B cell (primary cell): ENCODE measurements around the gene DSCAML1. TPM values are rescaled to one million over a fixed set of nuclear protein-coding genes. Genes with fewer than 3 reads are reported as not detected.

Source experiments
- ATAC-seq: fragments of 200-7000 bp; cut with Tn5 transposase; one replicate; pipeline ENCODE4 v1.10.0; 2021; ENCODE audit warnings: low read depth, mild to moderate bottlenecking, moderate number of reproducible peaks, moderate library complexity
- CTCF ChIA-PET: fragments of 350-600 bp; sonication (Branson Sonifier 250); formaldehyde crosslinking; loops from one replicate; lab custom pipeline; 2021; ENCODE audit warnings: antibody characterized with exemption, inconsistent platforms; lab: Charles Lee
- POLR2A ChIA-PET: fragments of 350-600 bp; sonication (Branson Sonifier 250); formaldehyde crosslinking; loops from one replicate; lab custom pipeline; 2021; ENCODE audit warnings: antibody characterized with exemption; lab: Charles Lee
- DNase-seq: peaks from one replicate; pipeline ENCODE4 v3.0.0; 2013
- H2AFZ ChIP-seq: 2 replicates; pipeline ENCODE4 v1.6.1; 2012; ENCODE audit warnings: mild to moderate bottlenecking, low read depth, low read length; ENCODE audit not compliant: insufficient read depth, poor library complexity, severe bottlenecking
- H3K27ac ChIP-seq, 2 donors: 1 replicate in 1 of 2; 2 replicates in 1 of 2; pipeline ENCODE4 v1.5.1; 2012 to 2013; ENCODE audit warnings: low read length in 2 of 2, mild to moderate bottlenecking in 2 of 2, moderate library complexity in 1 of 2
- H3K27me3 ChIP-seq, 4 experiments: fragments of 200-600 bp in 1 of 4; sonication (generic) in 1 of 4; replicated peaks in 1 of 4; 1 replicate in 2 of 4; 2 replicates in 2 of 4; pipeline versions ENCODE4 v1.6.1 to v1.7.0; 2013 to 2016; ENCODE audit warnings: low read length in 3 of 4, mild to moderate bottlenecking in 2 of 4, mixed read lengths in 1 of 4, moderate library complexity in 1 of 4; ENCODE audit not compliant: insufficient read depth in 4 of 4, control insufficient read depth in 3 of 4; ENCODE audit errors: control extremely low read depth in 1 of 4
- H3K36me3 ChIP-seq, 2 experiments: replicated peaks in 1 of 2; 1 replicate in 1 of 2; 2 replicates in 1 of 2; pipeline versions ENCODE4 v1.6.1 to v1.7.1; 2013; ENCODE audit warnings: low read length in 1 of 2; ENCODE audit not compliant: insufficient read depth in 2 of 2, control insufficient read depth in 1 of 2; ENCODE audit errors: control extremely low read depth in 1 of 2, extremely low read depth in 1 of 2
- H3K4me1 ChIP-seq, 2 donors: fragments of 200-600 bp in 1 of 2; sonication (generic) in 1 of 2; 1 replicate in 1 of 2; 2 replicates in 1 of 2; pipeline versions ENCODE4 v1.5.1 to v1.6.1; 2013 to 2017; ENCODE audit warnings: low read length in 2 of 2; ENCODE audit not compliant: control insufficient read depth in 2 of 2, insufficient read depth in 2 of 2
- H3K4me2 ChIP-seq: replicated peaks from 2 replicates; pipeline ENCODE3; 2012; ENCODE audit warnings: mild to moderate bottlenecking, low read depth, low read length; ENCODE audit not compliant: poor library complexity, severe bottlenecking
- H3K4me3 ChIP-seq, 5 experiments: fragments of 200-600 bp in 1 of 5; sonication (generic) in 1 of 5; 1 replicate in 3 of 5; 2 replicates in 2 of 5; pipeline versions ENCODE4 v1.5.1 to v1.7.0; 2011 to 2016; ENCODE audit warnings: low read length in 4 of 5, mild to moderate bottlenecking in 4 of 5, low read depth in 2 of 5, control low read depth in 1 of 5, moderate library complexity in 1 of 5; ENCODE audit not compliant: insufficient read depth in 1 of 5; ENCODE audit errors: control extremely low read depth in 1 of 5, extremely low read depth in 1 of 5
- H3K79me2 ChIP-seq: fragments of 200-600 bp; sonication (generic); one replicate; pipeline ENCODE4 v1.6.0; 2016; ENCODE audit warnings: low read length; ENCODE audit not compliant: control insufficient read depth, insufficient read depth
- H3K9ac ChIP-seq: fragments of 200-600 bp; sonication (generic); 2 replicates; pipeline ENCODE4 v1.6.1; 2017; ENCODE audit warnings: mild to moderate bottlenecking, low read length, moderate library complexity
- H3K9me3 ChIP-seq, 3 donors: one replicate each; pipeline versions ENCODE4 v1.6.1 to v1.7.1; 2013; ENCODE audit warnings: low read length in 2 of 3; ENCODE audit not compliant: control insufficient read depth in 2 of 3, insufficient read depth in 1 of 3; ENCODE audit errors: control extremely low read depth in 1 of 3
- H4K20me1 ChIP-seq: 2 replicates; pipeline ENCODE4 v1.6.0; 2012; ENCODE audit warnings: mild to moderate bottlenecking, low read length; ENCODE audit not compliant: insufficient read depth, control insufficient read depth, poor library complexity, severe bottlenecking
- H3K27ac Mint-ChIP-seq: one replicate; pipeline ENCODE4 v1.8.0; 2021; ENCODE audit warnings: mixed read lengths
- H3K27me3 Mint-ChIP-seq: one replicate; pipeline ENCODE4 v1.8.0; 2021; ENCODE audit warnings: mixed read lengths
- H3K4me1 Mint-ChIP-seq: one replicate; pipeline ENCODE4 v1.8.0; 2021; ENCODE audit warnings: mixed read lengths
- H3K4me3 Mint-ChIP-seq: one replicate; pipeline ENCODE4 v1.8.0; 2021; ENCODE audit warnings: mixed read lengths
- H3K9me3 Mint-ChIP-seq: one replicate; pipeline ENCODE4 v1.8.0; 2022; ENCODE audit warnings: mixed read lengths; ENCODE audit not compliant: insufficient read depth
- EZH2 ChIP-seq: IDR thresholded peaks from 2 replicates; pipeline ENCODE4 v1.6.1; 2012; ENCODE audit warnings: borderline replicate concordance, low read depth, mild to moderate bottlenecking, moderate library complexity, low read length; ENCODE audit not compliant: insufficient read depth, poor library complexity, severe bottlenecking
- WGBS: methylation state at CpG from one replicate; pipeline ENCODE4 v1.1.5; 2013; ENCODE audit warnings: missing lambda C conversion rate; ENCODE audit not compliant: insufficient coverage; 5-methylcytosine and 5-hydroxymethylcytosine counted together
- intact Hi-C: fragments of 100-400 bp; cut with micrococcal nuclease; formaldehyde crosslinking; loops from one replicate; pipeline ENCODE4 v1.10.0; 2022
- polyA plus RNA-seq: library from polyadenylated mRNA; depleted of rRNA; stranded (reverse); fragments of >200 nt; gene quantifications from 2 replicates; pipeline ENCODE4 v1.2.3, GENCODE V29; 2012
- total RNA-seq, 2 donors: library from RNA; stranded (reverse); fragments of 120-200 nt in 1 of 2; gene quantifications; 1 replicate in 1 of 2; 2 replicates in 1 of 2; pipeline versions ENCODE4 v1.2.3 to v1.2.4, GENCODE V29; 2013 to 2022
- TF ChIP-seq, protein P1 (sequence below): fragments of 200-600 bp; IDR thresholded peaks from one replicate; pipeline ENCODE4 v1.8.0; 2022; ENCODE audit warnings: antibody characterized with exemption, mild to moderate bottlenecking

Gene DSCAML1
- total and polyA plus RNA-seq, 2 donors (not counting 1 experiment from before 2014, with no cell fraction given): 1.2 to 6.2 TPM

DNA sequence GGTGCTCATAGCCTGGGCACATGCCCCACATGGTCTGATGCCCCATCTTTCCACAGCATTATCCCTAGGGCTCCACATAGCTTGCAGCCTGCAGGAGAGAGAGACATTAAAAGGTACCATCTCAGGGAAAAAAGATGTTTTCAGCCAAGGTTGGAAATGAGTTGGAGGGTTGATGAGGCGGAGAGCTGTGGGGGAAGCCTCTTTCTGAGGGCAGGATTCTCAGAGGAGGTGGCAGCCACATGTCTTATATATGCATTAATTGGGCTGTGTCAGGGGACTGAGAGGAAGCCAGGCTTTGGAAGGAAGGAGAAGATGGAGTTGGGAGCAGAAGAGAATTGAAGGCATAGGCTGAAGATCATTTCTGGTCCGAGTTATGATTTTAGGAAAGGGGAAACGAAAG, 411.5 kb downstream of the DSCAML1 start:
- H3K9me3 ChIP-seq: no peaks in the 10 kb centered on the region
- no peaks in the 10 kb centered on the region for H3K79me2 ChIP-seq
- H3K36me3 ChIP-seq: peaks cover 0 to 53% of the 10 kb centered on the region in 2 experiments
- no peak overlapping the region for H3K4me2 ChIP-seq
- no peak overlapping the region for H3K9ac ChIP-seq
- Mint-ChIP-seq H3K4me3 (no peak overlapping the region), H3K27me3 (no peaks in the 10 kb centered on the region), H3K9me3 (no peaks in the 10 kb centered on the region), H3K27ac (no peak overlapping the region), H3K4me1 (no peaks in the 10 kb centered on the region)
- ChIA-PET CTCF (no interaction called here), POLR2A (no interaction called here)
- H3K4me1 ChIP-seq: no peaks in the 10 kb centered on the region
- H2AFZ ChIP-seq: no peak overlapping the region
- 95% methylated on average over 3 of the region's 3 CpGs for WGBS
- no peak overlapping the region for H3K27ac ChIP-seq
- H3K27me3 ChIP-seq: no peaks in the 10 kb centered on the region
- intact Hi-C loops: no loop called here
- H3K4me3 ChIP-seq: no peak overlapping the region
- no peaks in the 10 kb centered on the region for H4K20me1 ChIP-seq
- no peak for ATAC-seq
- no peak for DNase-seq
- no peak for TF ChIP-seq EZH2
- TF ChIP-seq, protein P1, sequence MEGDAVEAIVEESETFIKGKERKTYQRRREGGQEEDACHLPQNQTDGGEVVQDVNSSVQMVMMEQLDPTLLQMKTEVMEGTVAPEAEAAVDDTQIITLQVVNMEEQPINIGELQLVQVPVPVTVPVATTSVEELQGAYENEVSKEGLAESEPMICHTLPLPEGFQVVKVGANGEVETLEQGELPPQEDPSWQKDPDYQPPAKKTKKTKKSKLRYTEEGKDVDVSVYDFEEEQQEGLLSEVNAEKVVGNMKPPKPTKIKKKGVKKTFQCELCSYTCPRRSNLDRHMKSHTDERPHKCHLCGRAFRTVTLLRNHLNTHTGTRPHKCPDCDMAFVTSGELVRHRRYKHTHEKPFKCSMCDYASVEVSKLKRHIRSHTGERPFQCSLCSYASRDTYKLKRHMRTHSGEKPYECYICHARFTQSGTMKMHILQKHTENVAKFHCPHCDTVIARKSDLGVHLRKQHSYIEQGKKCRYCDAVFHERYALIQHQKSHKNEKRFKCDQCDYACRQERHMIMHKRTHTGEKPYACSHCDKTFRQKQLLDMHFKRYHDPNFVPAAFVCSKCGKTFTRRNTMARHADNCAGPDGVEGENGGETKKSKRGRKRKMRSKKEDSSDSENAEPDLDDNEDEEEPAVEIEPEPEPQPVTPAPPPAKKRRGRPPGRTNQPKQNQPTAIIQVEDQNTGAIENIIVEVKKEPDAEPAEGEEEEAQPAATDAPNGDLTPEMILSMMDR: no peak

DNA sequence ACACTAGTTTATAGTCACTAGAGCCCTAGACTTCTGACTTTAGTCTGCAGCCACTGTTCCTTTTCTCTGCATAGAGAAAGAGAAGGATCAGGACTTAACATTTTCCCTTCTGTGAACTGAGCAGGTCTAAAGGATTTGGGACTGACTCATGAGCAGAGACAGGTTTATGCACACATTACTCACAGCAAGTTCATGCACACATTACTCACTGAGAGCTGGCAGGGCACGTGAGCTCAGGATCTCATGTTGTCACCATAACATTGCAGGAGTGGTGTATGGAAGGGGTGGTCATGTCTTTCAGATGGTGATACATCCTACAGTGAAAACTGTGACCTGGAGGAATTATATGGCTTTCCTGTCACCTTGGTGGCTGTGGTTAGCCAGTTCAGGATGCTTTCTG, 413.0 kb downstream of the DSCAML1 start:
- Histone ChIP-seq H3K9me3 (no peaks in the 10 kb centered on the region), H3K27ac (no peak overlapping the region), H3K79me2 (no peaks in the 10 kb centered on the region), H3K9ac (no peak overlapping the region), H4K20me1 (no peaks in the 10 kb centered on the region), H2AFZ (no peak overlapping the region), H3K4me1 (no peaks in the 10 kb centered on the region), H3K4me3 (no peak overlapping the region), H3K36me3 (peaks cover 0 to 59% of the 10 kb centered on the region in 2 experiments), H3K4me2 (no peak overlapping the region), H3K27me3 (no peaks in the 10 kb centered on the region)
- H3K27ac Mint-ChIP-seq: no peak overlapping the region
- POLR2A ChIA-PET: no interaction called here
- H3K4me3 Mint-ChIP-seq: no peak overlapping the region
- no CpG with 5 or more reads among the region's 1 CpG for WGBS
- no peaks in the 10 kb centered on the region for H3K27me3 Mint-ChIP-seq
- intact Hi-C loops: no loop called here
- TF ChIP-seq, protein P1: no peak
- TF ChIP-seq EZH2: no peak
- H3K4me1 Mint-ChIP-seq: no peaks in the 10 kb centered on the region
- ATAC-seq (no peak), DNase-seq (no peak)
- CTCF ChIA-PET: no interaction called here
- H3K9me3 Mint-ChIP-seq: no peaks in the 10 kb centered on the region
